ENCODE results near the gene PAQR3.
A peak's percentile ranks its signal among the peaks of the same experiment; 100 is the strongest.

PAQR3 gene

GRCh38 chr4:78953231-78953630, 14.0 kb upstream of the PAQR3 start:
- no peaks in the 10 kb centered on the region for H3K79me2 ChIP-seq (ENCODE audit: insufficient read depth, low read length)
- no peaks in the 10 kb centered on the region for H3K27me3 ChIP-seq (ENCODE audit: insufficient read depth, low read length, poor library complexity)
- no peaks in the 10 kb centered on the region for H3K9me3 ChIP-seq (ENCODE audit: insufficient read depth, low read length, severe bottlenecking)
- H3K9ac ChIP-seq (ENCODE audit: low read depth, low read length) = no peak overlapping the region
- TF ChIP-seq CTCF (IDR thresholded peaks at IDR 0.05; ENCODE audit: borderline replicate concordance, extremely low read depth, low read length, poor library complexity, severe bottlenecking) (no peak), EZH2 (IDR thresholded peaks at IDR 0.05; ENCODE audit: borderline replicate concordance, low read depth, low read length, severe bottlenecking) (no peak)
- H3K36me3 ChIP-seq (ENCODE audit: insufficient read depth, low read length) = no peaks in the 10 kb centered on the region
- H3K27ac ChIP-seq (ENCODE audit: low read length) = no peak overlapping the region
- H4K20me1 ChIP-seq (ENCODE audit: insufficient read depth, low read length) = no peaks in the 10 kb centered on the region
- no peaks in the 10 kb centered on the region for H3K4me1 ChIP-seq (ENCODE audit: insufficient read depth, low read length)
- DNase-seq (no peak), ATAC-seq (ENCODE audit: insufficient read depth, low read depth) (no peak)
- no peak overlapping the region for H3K4me2 ChIP-seq (ENCODE audit: insufficient read depth, low read length)
- no peak overlapping the region for H3K4me3 ChIP-seq (ENCODE audit: low read depth in 1 of 2, low read length in 2 of 2)
- H2AFZ ChIP-seq (ENCODE audit: low read depth, low read length) = no peak overlapping the region

- H3K36me3 ChIP-seq (ENCODE audit: insufficient read depth, low read length) = no peaks in the 10 kb centered on the region
- no peak overlapping the region for H3K4me3 ChIP-seq (ENCODE audit: low read depth in 1 of 2, low read length in 2 of 2)
- H3K4me1 ChIP-seq (ENCODE audit: insufficient read depth, low read length) = no peaks in the 10 kb centered on the region
- H3K9ac ChIP-seq (ENCODE audit: low read depth, low read length) = no peak overlapping the region
- no peak overlapping the region for H3K27ac ChIP-seq (ENCODE audit: low read length)
- TF ChIP-seq EZH2 (IDR thresholded peaks at IDR 0.05; ENCODE audit: borderline replicate concordance, low read depth, low read length, severe bottlenecking) (no peak), CTCF (IDR thresholded peaks at IDR 0.05; ENCODE audit: borderline replicate concordance, extremely low read depth, low read length, poor library complexity, severe bottlenecking) (peak; percentile 79)
- no peak overlapping the region for H3K4me2 ChIP-seq (ENCODE audit: insufficient read depth, low read length)
- no peak overlapping the region for H2AFZ ChIP-seq (ENCODE audit: low read depth, low read length)
- DNase-seq (peak; percentile 49), ATAC-seq (ENCODE audit: insufficient read depth, low read depth) (peak; percentile 86)
- H3K9me3 ChIP-seq (ENCODE audit: insufficient read depth, low read length, severe bottlenecking) = no peaks in the 10 kb centered on the region
- H3K79me2 ChIP-seq (ENCODE audit: insufficient read depth, low read length) = no peaks in the 10 kb centered on the region
- no peaks in the 10 kb centered on the region for H3K27me3 ChIP-seq (ENCODE audit: insufficient read depth, low read length, poor library complexity)
- no peaks in the 10 kb centered on the region for H4K20me1 ChIP-seq (ENCODE audit: insufficient read depth, low read length)
These were observed 12.7 kb upstream of the PAQR3 start for GRCh38 chr4:78951862-78952472.

GRCh38 chr4:78949735-78950134, 10.5 kb upstream of the PAQR3 start:
- no peaks in the 10 kb centered on the region for H3K36me3 ChIP-seq (ENCODE audit: insufficient read depth, low read length)
- no peak overlapping the region for H2AFZ ChIP-seq (ENCODE audit: low read depth, low read length)
- no peak overlapping the region for H3K9ac ChIP-seq (ENCODE audit: low read depth, low read length)
- ATAC-seq (ENCODE audit: insufficient read depth, low read depth) (no peak), DNase-seq (no peak)
- H4K20me1 ChIP-seq (ENCODE audit: insufficient read depth, low read length) = no peaks in the 10 kb centered on the region
- H3K79me2 ChIP-seq (ENCODE audit: insufficient read depth, low read length) = no peaks in the 10 kb centered on the region
- H3K4me1 ChIP-seq (ENCODE audit: insufficient read depth, low read length) = no peaks in the 10 kb centered on the region
- no peak overlapping the region for H3K4me3 ChIP-seq (ENCODE audit: low read depth in 1 of 2, low read length in 2 of 2)
- H3K27me3 ChIP-seq (ENCODE audit: insufficient read depth, low read length, poor library complexity) = no peaks in the 10 kb centered on the region
- H3K4me2 ChIP-seq (ENCODE audit: insufficient read depth, low read length) = no peak overlapping the region
- H3K9me3 ChIP-seq (ENCODE audit: insufficient read depth, low read length, severe bottlenecking) = no peaks in the 10 kb centered on the region
- TF ChIP-seq EZH2 (IDR thresholded peaks at IDR 0.05; ENCODE audit: borderline replicate concordance, low read depth, low read length, severe bottlenecking) (no peak), CTCF (IDR thresholded peaks at IDR 0.05; ENCODE audit: borderline replicate concordance, extremely low read depth, low read length, poor library complexity, severe bottlenecking) (no peak)
- H3K27ac ChIP-seq (ENCODE audit: low read length) = no peak overlapping the region
